HK-2 (cell line): Measurements from ENCODE around the gene ZNF3.

Source experiments
- DNase-seq: peaks from one replicate; pipeline ENCODE4 v3.0.0-alpha.2; 2018; ENCODE audit not compliant: unreplicated experiment

Gene ZNF3

GRCh38 chr7:100109521-100110163, 28.1 kb upstream of the ZNF3 start:
- no peak for DNase-seq

GRCh38 chr7:100107890-100108289, 26.4 kb upstream of the ZNF3 start:
- no peak for DNase-seq

DNA sequence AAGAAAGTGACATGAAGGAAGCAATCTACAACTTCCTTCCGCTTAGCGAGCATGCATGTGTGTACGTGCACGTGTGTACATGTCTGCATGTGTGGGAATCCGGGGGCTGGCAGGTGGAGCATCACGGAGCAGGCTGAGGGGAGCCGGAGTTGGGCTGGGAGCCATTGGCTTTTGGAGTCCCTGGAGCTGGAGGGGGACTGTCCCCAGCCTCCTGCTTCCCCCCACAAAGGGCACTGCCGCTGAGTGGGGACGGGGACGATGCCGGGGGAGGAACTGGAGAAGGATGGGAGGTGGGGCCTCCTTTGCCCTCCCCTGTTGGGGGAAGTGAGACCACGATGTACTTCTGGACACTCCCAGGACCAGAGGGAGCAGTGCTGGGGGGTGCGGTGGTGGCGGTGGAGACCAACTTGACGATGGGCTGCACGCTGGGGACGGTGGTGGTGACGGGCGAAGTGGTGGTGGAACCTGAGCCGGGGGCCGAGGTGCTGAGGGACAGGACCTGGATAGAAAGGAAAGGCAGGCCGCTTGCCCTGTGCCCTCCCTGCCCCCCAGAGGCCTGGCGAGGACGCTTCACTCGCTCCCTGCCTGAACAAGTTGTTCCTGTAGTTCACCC, 25.7 kb upstream of the ZNF3 start:
- DNase-seq, result no peak

DNA sequence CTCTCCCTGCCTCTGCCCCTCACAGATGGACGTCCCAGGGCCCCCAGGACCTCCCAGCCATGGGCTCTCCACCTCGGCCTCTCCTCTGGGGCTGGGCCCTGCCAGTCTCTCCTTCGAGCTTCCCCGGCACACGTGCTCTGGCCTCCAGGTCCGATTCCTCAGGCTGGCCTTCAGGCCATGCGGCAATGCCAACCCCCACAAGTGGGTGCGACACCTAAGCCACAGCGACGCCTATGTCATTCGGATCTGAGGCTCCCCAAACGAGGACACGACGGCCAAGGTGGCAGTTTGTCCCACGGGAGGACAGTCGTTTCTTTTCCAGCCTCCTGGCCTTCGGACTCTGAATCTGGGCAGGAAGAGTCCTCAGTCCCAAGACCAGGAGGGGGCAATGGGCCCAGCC, 25.1 kb upstream of the ZNF3 start:
- no peak for DNase-seq

DNA sequence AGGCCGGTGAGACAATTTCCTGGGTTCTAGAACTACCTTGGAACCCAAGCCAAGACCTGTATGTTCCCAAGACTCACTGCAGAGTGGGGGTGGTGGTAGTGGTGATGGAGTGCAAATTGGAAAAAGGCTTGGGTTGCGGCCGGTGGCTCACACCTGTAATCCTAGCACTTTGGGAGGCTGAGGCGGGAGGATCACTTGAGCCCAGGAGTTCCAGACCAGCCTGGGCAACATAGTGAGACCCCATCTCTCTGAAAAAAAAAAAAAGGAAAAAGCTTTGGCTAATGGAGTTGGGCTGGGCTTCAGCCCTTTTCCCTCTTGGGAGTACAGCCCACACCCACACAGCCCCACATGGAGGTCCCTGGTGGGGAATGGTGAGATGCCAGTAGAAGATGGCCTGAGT, 24.0 kb upstream of the ZNF3 start:
- DNase-seq, result no peak

DNA sequence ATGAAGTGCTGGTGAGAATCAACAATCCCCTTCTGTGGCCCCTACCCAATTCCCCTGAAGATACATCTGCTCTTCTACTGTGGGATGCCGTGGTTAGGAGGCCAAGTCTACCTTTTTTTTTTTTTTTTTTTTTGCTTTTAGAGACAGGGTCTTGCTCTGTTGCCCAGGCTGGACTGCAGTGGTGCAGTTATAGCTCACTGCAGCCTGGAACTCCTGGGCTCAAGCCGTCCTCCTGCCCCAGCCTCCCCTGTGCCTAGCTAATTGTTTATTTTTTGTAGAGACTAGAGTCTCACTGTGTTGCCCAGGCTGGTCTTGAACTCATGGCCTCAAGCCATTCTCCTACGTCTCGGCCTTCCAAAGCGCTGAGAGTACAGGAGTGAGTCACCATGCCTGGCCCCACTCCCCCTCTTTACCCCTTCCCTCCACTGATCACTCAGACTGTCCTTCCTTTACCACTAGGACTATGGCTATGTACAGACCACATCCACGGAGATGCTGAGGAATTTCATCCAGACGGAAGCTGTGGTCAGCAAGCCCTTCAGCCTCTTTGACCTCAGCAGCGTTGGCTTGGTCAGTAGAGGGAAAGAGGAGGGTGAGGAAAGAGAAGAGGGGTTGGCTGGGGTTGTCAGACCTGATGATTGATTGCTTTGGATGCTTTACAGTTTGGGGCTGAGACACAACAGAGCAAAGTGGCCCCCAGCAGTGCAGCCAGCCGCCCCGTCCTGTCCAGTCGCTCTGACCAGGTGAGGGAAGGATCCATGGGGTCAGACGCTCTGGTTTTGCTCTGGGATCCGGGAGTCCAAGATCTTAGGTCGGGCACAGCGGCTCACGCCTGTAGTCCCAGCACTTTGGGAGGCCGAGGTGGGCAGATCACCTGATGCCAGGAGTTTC, 21.7 kb upstream of the ZNF3 start:
- peak; percentile 82 for DNase-seq

DNA sequence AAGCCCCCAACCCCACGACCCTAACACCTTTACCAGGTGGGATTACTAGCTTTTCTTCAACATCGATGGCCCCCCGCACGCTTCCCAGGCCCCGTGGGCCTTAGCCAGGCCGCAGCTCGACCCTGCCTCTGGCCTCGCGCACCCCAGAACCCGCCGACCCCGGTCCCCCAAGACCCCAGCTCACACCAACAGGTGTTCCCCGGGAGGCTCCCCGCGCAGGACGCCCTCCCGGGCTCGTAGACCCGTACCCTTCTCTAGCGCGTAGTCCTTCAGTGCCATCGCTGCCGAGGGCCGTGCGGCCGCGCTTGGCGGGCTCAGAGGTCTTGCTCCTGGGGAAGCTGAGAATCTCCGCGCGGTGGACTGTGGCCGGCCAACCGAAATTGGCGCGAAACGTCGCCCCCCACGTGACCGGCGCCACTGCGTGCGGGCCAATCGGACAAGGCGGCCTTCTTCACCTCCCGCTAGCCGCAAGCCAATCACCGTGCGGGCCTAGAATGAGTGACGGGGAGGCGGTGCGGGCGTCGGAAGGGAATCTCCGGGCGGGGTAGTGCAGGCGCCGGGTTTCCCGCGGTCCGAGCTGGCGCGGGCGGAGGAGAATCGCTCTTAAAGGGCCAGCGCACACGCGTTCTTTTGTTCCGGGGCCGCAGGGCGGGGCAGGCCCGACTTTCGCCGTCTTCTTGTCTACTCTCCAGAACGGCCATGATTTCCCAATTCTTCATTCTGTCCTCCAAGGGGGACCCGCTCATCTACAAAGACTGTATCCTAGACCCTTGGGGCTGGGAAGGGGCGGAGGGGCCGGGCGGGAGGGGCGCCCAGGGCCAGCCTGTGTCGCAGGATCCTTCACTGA, 19.7 kb upstream of the ZNF3 start, which contains the start of the genes AP4M1 and MCM7:
Gene AP4M1, plus strand, starts transcription at position 628 of the 847 bp plus-strand sequence. Its CDS starts 72 bp downstream, at position 700.
Gene MCM7, minus strand, starts transcription at position 382 of the 847 bp plus-strand sequence. Its CDS starts 103 bp downstream, at position 279.
- DNase-seq, result peak; percentile 100

- DNase-seq, result peak; percentile 90
These were observed 19.0 kb upstream of the ZNF3 start for GRCh38 chr7:100100420-100101015.

- no peak for DNase-seq
These were observed 17.9 kb upstream of the ZNF3 start for GRCh38 chr7:100099452-100099851.

DNA sequence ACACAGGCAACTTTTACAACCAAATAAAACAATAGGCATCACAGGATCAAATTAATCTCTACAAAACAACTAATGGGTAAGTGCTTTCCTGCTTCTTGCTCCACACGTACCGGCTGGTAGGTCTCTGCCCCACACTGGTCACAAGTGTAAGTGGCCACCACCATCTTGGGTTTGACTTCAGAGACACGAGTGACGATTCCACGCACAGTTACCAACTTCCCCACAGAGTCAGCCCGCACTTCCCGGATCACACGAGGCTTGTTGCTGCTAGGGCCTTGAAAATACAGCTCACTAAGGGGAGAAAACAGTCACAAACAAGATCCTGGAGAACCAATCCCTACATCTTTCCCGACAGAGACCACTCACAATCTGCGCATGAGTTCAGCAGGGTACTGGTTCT, 17.4 kb upstream of the ZNF3 start:
- DNase-seq, result no peak

GRCh38 chr7:100095704-100096103, 14.2 kb upstream of the ZNF3 start:
- no peak for DNase-seq

GRCh38 chr7:100095289-100095688, 13.8 kb upstream of the ZNF3 start:
- no peak for DNase-seq

- no peak for DNase-seq
These were observed 12.5 kb upstream of the ZNF3 start for GRCh38 chr7:100093925-100094486.

- no peak for DNase-seq
These were observed 12.0 kb upstream of the ZNF3 start for GRCh38 chr7:100093498-100093897.

- DNase-seq, result no peak
These were observed 11.5 kb upstream of the ZNF3 start for GRCh38 chr7:100093054-100093453.

GRCh38 chr7:100091411-100092181, 10.1 kb upstream of the ZNF3 start:
- no peak for DNase-seq

GRCh38 chr7:100090527-100091410, 9.2 kb upstream of the ZNF3 start:
- no peak for DNase-seq

- no peak for DNase-seq
These were observed 8.1 kb upstream of the ZNF3 start for GRCh38 chr7:100089458-100090196.
